Astrocyte (in vitro differentiated cells and primary cell): ENCODE data around the gene RNF44. TPM values are rescaled to one million over a fixed set of nuclear protein-coding genes. Genes with fewer than 3 reads are reported as not detected.
"Not testable (repeated sequence)": the region's sequence is repeated elsewhere in the genome, so short reads cannot be mapped to it uniquely, and the experiment has no call there.

Experiments
- DNase-seq: peaks from one replicate; pipeline ENCODE4 v3.0.0-alpha.2; 2010; ENCODE audit warnings: low read depth
- FAIRE-seq: peaks from 2 replicates; lab custom pipeline; 2011; peaks lifted over from hg19 to GRCh38; lab: Jason Lieb, UNC
- H2AFZ ChIP-seq: 2 replicates; pipeline ENCODE4 v1.6.0; 2012; ENCODE audit warnings: low read depth, low read length, inconsistent platforms
- H3K27ac ChIP-seq: 2 replicates; pipeline ENCODE4 v1.5.1; 2011; ENCODE audit warnings: low read depth, low read length, inconsistent platforms
- H3K27me3 ChIP-seq: 2 replicates; pipeline ENCODE4 v1.6.0; 2011; ENCODE audit warnings: low read length, inconsistent platforms; ENCODE audit not compliant: insufficient read depth
- H3K36me3 ChIP-seq: 2 replicates; pipeline ENCODE4 v1.5.1; 2011; ENCODE audit warnings: low read length, inconsistent platforms; ENCODE audit not compliant: insufficient read depth
- H3K4me1 ChIP-seq: 2 replicates; pipeline ENCODE4 v1.5.1; 2011; ENCODE audit warnings: low read length, inconsistent platforms; ENCODE audit not compliant: insufficient read depth
- H3K4me2 ChIP-seq: 2 replicates; pipeline ENCODE4 v1.6.0; 2012; ENCODE audit warnings: low read length, inconsistent platforms
- H3K4me3 ChIP-seq: 2 replicates; pipeline ENCODE4 v1.5.1; 2011; ENCODE audit warnings: low read depth, mild to moderate bottlenecking, low read length, inconsistent platforms; ENCODE audit not compliant: insufficient read depth
- H3K79me2 ChIP-seq: 2 replicates; pipeline ENCODE4 v1.6.0; 2012; ENCODE audit warnings: mild to moderate bottlenecking, low read length, inconsistent platforms; ENCODE audit not compliant: insufficient read depth
- H3K9ac ChIP-seq: 2 replicates; pipeline ENCODE4 v1.6.0; 2012; ENCODE audit warnings: mild to moderate bottlenecking, low read length, inconsistent platforms
- H3K9me3 ChIP-seq: 2 replicates; pipeline ENCODE4 v1.5.1; 2012; ENCODE audit warnings: low read depth, mild to moderate bottlenecking, low read length, inconsistent platforms; ENCODE audit not compliant: insufficient read depth
- H4K20me1 ChIP-seq: 2 replicates; pipeline ENCODE4 v1.6.0; 2012; ENCODE audit warnings: low read length, inconsistent platforms; ENCODE audit not compliant: insufficient read depth
- H3K27ac Mint-ChIP-seq: one replicate; pipeline ENCODE4 v1.8.0; 2021; ENCODE audit warnings: mild to moderate bottlenecking, mixed read lengths; ENCODE audit not compliant: unreplicated experiment
- H3K27me3 Mint-ChIP-seq: one replicate; pipeline ENCODE4 v1.8.0; 2021; ENCODE audit warnings: low read depth, mixed read lengths; ENCODE audit not compliant: unreplicated experiment
- H3K36me3 Mint-ChIP-seq: one replicate; pipeline ENCODE4 v1.8.0; 2021; ENCODE audit warnings: low read depth, mixed read lengths; ENCODE audit not compliant: unreplicated experiment
- H3K4me1 Mint-ChIP-seq: one replicate; pipeline ENCODE4 v1.8.0; 2021; ENCODE audit warnings: low read depth, mixed read lengths; ENCODE audit not compliant: unreplicated experiment
- H3K4me3 Mint-ChIP-seq: one replicate; pipeline ENCODE4 v1.8.0; 2021; ENCODE audit warnings: mild to moderate bottlenecking, moderate library complexity, mixed read lengths; ENCODE audit not compliant: unreplicated experiment
- H3K9me3 Mint-ChIP-seq: one replicate; pipeline ENCODE4 v1.8.0; 2021; ENCODE audit warnings: mild to moderate bottlenecking, mixed read lengths; ENCODE audit not compliant: unreplicated experiment
- EZH2 ChIP-seq: IDR thresholded peaks from 2 replicates; pipeline ENCODE4 v1.6.1; 2012; ENCODE audit warnings: mild to moderate bottlenecking, low read length, inconsistent platforms; ENCODE audit not compliant: insufficient read depth
- total RNA-seq: library from RNA; stranded (reverse); gene quantifications from 2 replicates; pipeline ENCODE4 v1.2.1, GENCODE V29; 2021
- TF ChIP-seq, protein P1 (sequence below): IDR thresholded peaks from 2 replicates; pipeline ENCODE4 v1.5.1; 2011; ENCODE audit warnings: low read depth, mild to moderate bottlenecking, inconsistent platforms, low read length, moderate library complexity; ENCODE audit not compliant: insufficient read depth

Gene RNF44
- total RNA-seq, 1 donor from 2014 or later = 59.8 TPM

GRCh38 chr5:176490301-176490700 lies 46.9 kb downstream of the RNF44 start:
- H3K36me3 Mint-ChIP-seq = peaks cover 24% of the 10 kb centered on the region
- peaks cover 6% of the 10 kb centered on the region for H3K4me1 ChIP-seq
- H3K4me3 Mint-ChIP-seq = no peak overlapping the region
- no peaks in the 10 kb centered on the region for H3K27me3 ChIP-seq
- H3K27ac ChIP-seq = no peak overlapping the region
- H3K4me1 Mint-ChIP-seq = peaks cover 20% of the 10 kb centered on the region
- H3K4me3 ChIP-seq = no peak overlapping the region
- peaks cover 13% of the 10 kb centered on the region for H3K79me2 ChIP-seq
- H3K36me3 ChIP-seq = peaks cover 48% of the 10 kb centered on the region
- DNase-seq (no peak), FAIRE-seq (no peak)
- H3K9me3 ChIP-seq = no peaks in the 10 kb centered on the region
- no peak overlapping the region for H2AFZ ChIP-seq
- no peaks in the 10 kb centered on the region for H3K27me3 Mint-ChIP-seq
- no peak overlapping the region for H3K4me2 ChIP-seq
- no peak overlapping the region for H3K9ac ChIP-seq
- no peak overlapping the region for H3K27ac Mint-ChIP-seq
- TF ChIP-seq, protein P1, sequence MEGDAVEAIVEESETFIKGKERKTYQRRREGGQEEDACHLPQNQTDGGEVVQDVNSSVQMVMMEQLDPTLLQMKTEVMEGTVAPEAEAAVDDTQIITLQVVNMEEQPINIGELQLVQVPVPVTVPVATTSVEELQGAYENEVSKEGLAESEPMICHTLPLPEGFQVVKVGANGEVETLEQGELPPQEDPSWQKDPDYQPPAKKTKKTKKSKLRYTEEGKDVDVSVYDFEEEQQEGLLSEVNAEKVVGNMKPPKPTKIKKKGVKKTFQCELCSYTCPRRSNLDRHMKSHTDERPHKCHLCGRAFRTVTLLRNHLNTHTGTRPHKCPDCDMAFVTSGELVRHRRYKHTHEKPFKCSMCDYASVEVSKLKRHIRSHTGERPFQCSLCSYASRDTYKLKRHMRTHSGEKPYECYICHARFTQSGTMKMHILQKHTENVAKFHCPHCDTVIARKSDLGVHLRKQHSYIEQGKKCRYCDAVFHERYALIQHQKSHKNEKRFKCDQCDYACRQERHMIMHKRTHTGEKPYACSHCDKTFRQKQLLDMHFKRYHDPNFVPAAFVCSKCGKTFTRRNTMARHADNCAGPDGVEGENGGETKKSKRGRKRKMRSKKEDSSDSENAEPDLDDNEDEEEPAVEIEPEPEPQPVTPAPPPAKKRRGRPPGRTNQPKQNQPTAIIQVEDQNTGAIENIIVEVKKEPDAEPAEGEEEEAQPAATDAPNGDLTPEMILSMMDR = no peak
- no peak for TF ChIP-seq EZH2
- H3K9me3 Mint-ChIP-seq = no peaks in the 10 kb centered on the region
- peaks cover 54% of the 10 kb centered on the region for H4K20me1 ChIP-seq

DNA sequence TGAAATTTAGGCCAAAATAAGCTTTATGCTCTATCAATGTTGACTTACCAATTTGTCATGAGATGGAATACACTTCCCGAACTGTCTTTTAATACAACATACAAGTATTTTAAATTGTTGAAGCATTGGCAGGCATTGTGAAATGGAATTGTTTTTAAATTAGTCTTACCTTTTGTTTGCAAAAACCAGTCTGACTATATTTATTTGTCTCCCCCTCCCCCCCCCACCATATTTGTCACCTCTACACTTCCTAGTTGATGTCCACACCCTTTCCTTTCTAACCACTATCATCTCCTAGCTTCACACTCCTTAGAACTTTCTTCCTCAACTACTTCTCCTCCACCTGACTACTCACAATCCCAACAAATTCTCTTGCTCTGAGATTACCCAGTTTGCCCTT lies 48.1 kb downstream of the RNF44 start:
- Mint-ChIP-seq H3K27ac (no peak overlapping the region), H3K27me3 (no peaks in the 10 kb centered on the region), H3K4me3 (no peak overlapping the region), H3K4me1 (peaks cover 23% of the 10 kb centered on the region), H3K9me3 (no peaks in the 10 kb centered on the region), H3K36me3 (peaks cover 22% of the 10 kb centered on the region)
- peaks cover 43% of the 10 kb centered on the region for H3K36me3 ChIP-seq
- no peaks in the 10 kb centered on the region for H3K27me3 ChIP-seq
- no peak overlapping the region for H2AFZ ChIP-seq
- H3K4me3 ChIP-seq = no peak overlapping the region
- H3K9ac ChIP-seq = no peak overlapping the region
- TF ChIP-seq, protein P1 = no peak
- no peak for TF ChIP-seq EZH2
- H3K27ac ChIP-seq = no peak overlapping the region
- H3K79me2 ChIP-seq = peaks cover 21% of the 10 kb centered on the region
- DNase-seq (no peak), FAIRE-seq (no peak)
- peaks cover 6% of the 10 kb centered on the region for H3K4me1 ChIP-seq
- no peaks in the 10 kb centered on the region for H3K9me3 ChIP-seq
- H3K4me2 ChIP-seq = no peak overlapping the region
- H4K20me1 ChIP-seq = peaks cover 63% of the 10 kb centered on the region

DNA sequence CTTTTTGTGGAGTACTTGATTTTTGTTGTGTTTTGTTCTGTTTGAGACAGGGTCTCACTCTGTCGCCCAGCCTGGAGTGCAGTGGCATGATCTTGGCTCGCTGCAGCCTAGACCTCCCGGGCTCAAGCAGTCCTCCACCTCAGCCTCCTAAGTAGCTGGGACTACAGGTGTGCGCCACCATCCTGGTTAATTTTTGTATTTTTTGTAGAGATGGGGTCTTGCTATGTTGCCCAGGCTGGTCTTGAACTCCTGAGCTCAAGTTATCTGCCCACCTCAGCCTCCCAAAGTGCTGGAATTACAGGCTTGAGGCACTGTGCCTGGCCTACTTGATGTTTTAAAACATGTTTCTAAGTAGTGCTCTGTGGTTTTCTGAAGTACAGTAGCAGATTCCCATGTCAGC lies 50.0 kb downstream of the RNF44 start:
- H3K36me3 ChIP-seq = peaks cover 27% of the 10 kb centered on the region
- H3K27me3 ChIP-seq, H3K4me1 ChIP-seq, H3K27ac ChIP-seq, H3K27me3 Mint-ChIP-seq, DNase-seq, H2AFZ ChIP-seq, H3K4me3 ChIP-seq, H3K9me3 Mint-ChIP-seq, H3K9me3 ChIP-seq, H3K27ac Mint-ChIP-seq, H3K4me2 ChIP-seq, FAIRE-seq, H3K9ac ChIP-seq: not testable (repeated sequence)
- peak overlapping the region; percentile 54 for H3K4me3 Mint-ChIP-seq
- peaks cover 25% of the 10 kb centered on the region for H3K36me3 Mint-ChIP-seq
- peaks cover 32% of the 10 kb centered on the region for H3K79me2 ChIP-seq
- H3K4me1 Mint-ChIP-seq = peaks cover 11% of the 10 kb centered on the region
- H4K20me1 ChIP-seq = peaks cover 69% of the 10 kb centered on the region
